A673 (cell line): Measurements from ENCODE around the gene PCDHGA7.

Source experiments
- CTCF ChIP-seq: fragments of 300-800, 200-600 bp; sonication (generic); conservative IDR thresholded peaks from 2 replicates; pipeline ENCODE4 v1.5.1; 2017; ENCODE audit warnings: low read depth, mild to moderate bottlenecking, antibody characterized with exemption, low read length, moderate library complexity, mixed read lengths
- EZH2 ChIP-seq: fragments of 200-600 bp; sonication (generic); IDR thresholded peaks from 2 replicates; pipeline ENCODE4 v1.6.1; 2017; ENCODE audit warnings: borderline replicate concordance, low read depth, mild to moderate bottlenecking, mixed read lengths, antibody characterized with exemption, low read length; ENCODE audit not compliant: poor library complexity, severe bottlenecking

- TF ChIP-seq CTCF, result no peak
- no peak for TF ChIP-seq EZH2
These were observed 51.5 kb downstream of the PCDHGA7 start for GRCh38 chr5:141434006-141434405.
